GM18517 (cell line): ENCODE data around the gene NAA38.

Source experiments
- ATAC-seq: cut with Tn5 transposase; IDR thresholded peaks from one replicate; pipeline ENCODE4 v1.9.1; 2021; ENCODE audit warnings: mild to moderate bottlenecking, moderate library complexity; ENCODE audit not compliant: unreplicated experiment

The NAA38 gene

GRCh38 chr17:7856811-7857712, at the start of gene NAA38:
NAA38 (minus strand) TSS chr17:7857559; CDS start chr17:7857463, 96 bp downstream.
- ATAC-seq, result peak; percentile 79

- ATAC-seq, result no peak
Observed at GRCh38 chr17:7903154-7904103, 46.1 kb upstream of the NAA38 start.

- ATAC-seq, result no peak
Observed at GRCh38 chr17:7897773-7898172, 40.4 kb upstream of the NAA38 start.

- no peak for ATAC-seq
Observed at GRCh38 chr17:7897090-7897489, 39.7 kb upstream of the NAA38 start.

GRCh38 chr17:7894866-7895265, 37.5 kb upstream of the NAA38 start:
- ATAC-seq, result no peak

- no peak for ATAC-seq
Observed at GRCh38 chr17:7894226-7894625, 36.9 kb upstream of the NAA38 start.

- no peak for ATAC-seq
Observed at GRCh38 chr17:7893187-7893880, 36.0 kb upstream of the NAA38 start.

- no peak for ATAC-seq
Observed at GRCh38 chr17:7889166-7889955, 32.0 kb upstream of the NAA38 start.

GRCh38 chr17:7888184-7888920, 31.0 kb upstream of the NAA38 start, which contains the start of gene CHD3:
CHD3 (plus strand) TSS chr17:7888789; CDS start chr17:7889001, 212 bp downstream.
- ATAC-seq, result no peak

- ATAC-seq, result no peak
Observed at GRCh38 chr17:7887482-7888183, 30.3 kb upstream of the NAA38 start.

GRCh38 chr17:7887038-7887481, 29.7 kb upstream of the NAA38 start:
- no peak for ATAC-seq

GRCh38 chr17:7886227-7887037, 29.1 kb upstream of the NAA38 start:
- no peak for ATAC-seq

- ATAC-seq, result no peak
Observed at GRCh38 chr17:7885367-7886226, 28.2 kb upstream of the NAA38 start.

GRCh38 chr17:7884581-7885366, 27.4 kb upstream of the NAA38 start:
- ATAC-seq, result no peak

- ATAC-seq, result no peak
Observed at GRCh38 chr17:7883781-7884386, 26.5 kb upstream of the NAA38 start.

GRCh38 chr17:7882629-7883028, 25.3 kb upstream of the NAA38 start:
- ATAC-seq, result no peak
